CD14-positive monocyte (primary cell): ENCODE data around the gene FCN3. TPM values are rescaled to one million over a fixed set of nuclear protein-coding genes. Genes with fewer than 3 reads are reported as not detected.

Experiments used
- DNase-seq, 3 donors: peaks; one replicate each; pipeline ENCODE4 v3.0.0-alpha.2; 2011 to 2022
- H2AFZ ChIP-seq: 2 replicates; pipeline ENCODE4 v1.6.0; 2012; ENCODE audit warnings: mild to moderate bottlenecking, low read depth, low read length, inconsistent platforms; ENCODE audit not compliant: insufficient read depth, poor library complexity, severe bottlenecking
- H3K27ac ChIP-seq, 2 donors: 1 replicate in 1 of 2; 2 replicates in 1 of 2; pipeline ENCODE4 v1.5.1; 2012 to 2013; ENCODE audit warnings: low read length in 2 of 2, control low read depth in 1 of 2, inconsistent platforms in 1 of 2, low read depth in 1 of 2, mild to moderate bottlenecking in 1 of 2
- H3K27me3 ChIP-seq, 2 donors: one replicate each; pipeline versions ENCODE4 v1.6.0 to v1.6.1; 2011 to 2013; ENCODE audit warnings: low read length in 2 of 2; ENCODE audit not compliant: control insufficient read depth in 2 of 2, insufficient read depth in 2 of 2
- H3K36me3 ChIP-seq, 2 donors: replicated peaks in 1 of 2; 1 replicate in 1 of 2; 2 replicates in 1 of 2; pipeline versions ENCODE4 v1.5.1 to v1.6.1; 2012 to 2013; ENCODE audit warnings: low read length in 2 of 2, control low read depth in 1 of 2, inconsistent platforms in 1 of 2, mild to moderate bottlenecking in 1 of 2; ENCODE audit not compliant: insufficient read depth in 2 of 2, control insufficient read depth in 1 of 2
- H3K4me1 ChIP-seq, 2 donors: 1 replicate in 1 of 2; 2 replicates in 1 of 2; pipeline versions ENCODE4 v1.5.1 to v1.6.1; 2012 to 2013; ENCODE audit warnings: low read length in 2 of 2, control low read depth in 1 of 2, inconsistent platforms in 1 of 2, mild to moderate bottlenecking in 1 of 2, moderate library complexity in 1 of 2; ENCODE audit not compliant: insufficient read depth in 2 of 2, control insufficient read depth in 1 of 2
- H3K4me2 ChIP-seq: replicated peaks from 2 replicates; pipeline ENCODE3; 2012; ENCODE audit warnings: low read length, moderate library complexity, mild to moderate bottlenecking; ENCODE audit not compliant: poor library complexity, severe bottlenecking; ENCODE audit errors: extremely low read depth
- H3K4me3 ChIP-seq, 3 experiments: fragments of 200-600 bp in 1 of 3; sonication (generic) in 1 of 3; replicated peaks in 1 of 3; 1 replicate in 2 of 3; 2 replicates in 1 of 3; pipeline ENCODE4 v1.5.1; 2011 to 2013; ENCODE audit warnings: low read length in 3 of 3, mild to moderate bottlenecking in 3 of 3, control low read depth in 2 of 3, low read depth in 2 of 3, inconsistent platforms in 1 of 3, moderate library complexity in 1 of 3
- H3K79me2 ChIP-seq: 2 replicates; pipeline ENCODE4 v1.6.0; 2012; ENCODE audit warnings: mild to moderate bottlenecking, control low read depth, inconsistent platforms, low read length, moderate library complexity; ENCODE audit not compliant: insufficient read depth
- H3K9ac ChIP-seq: 2 replicates; pipeline ENCODE4 v1.6.0; 2017; ENCODE audit warnings: low read length, mild to moderate bottlenecking; ENCODE audit not compliant: insufficient read depth, poor library complexity, severe bottlenecking
- H3K9me3 ChIP-seq, 2 donors: replicated peaks in 1 of 2; 1 replicate in 1 of 2; 2 replicates in 1 of 2; pipeline versions ENCODE4 v1.5.1 to v1.6.1; 2012 to 2013; ENCODE audit warnings: low read length in 2 of 2, control low read depth in 1 of 2; ENCODE audit not compliant: control insufficient read depth in 1 of 2, insufficient read depth in 1 of 2
- H4K20me1 ChIP-seq: 2 replicates; pipeline ENCODE4 v1.6.0; 2012; ENCODE audit warnings: mild to moderate bottlenecking, low read length, control low read depth, moderate library complexity; ENCODE audit not compliant: insufficient read depth
- H3K27ac Mint-ChIP-seq, 7 donors: one replicate each; pipeline ENCODE4 v1.8.0; 2020; ENCODE audit warnings: mild to moderate bottlenecking in 7 of 7, mixed read lengths in 7 of 7, moderate library complexity in 6 of 7, inconsistent platforms in 2 of 7
- H3K27me3 Mint-ChIP-seq, 3 donors: one replicate each; pipeline ENCODE4 v1.8.0; 2021 to 2022; ENCODE audit warnings: low read depth in 3 of 3, mild to moderate bottlenecking in 3 of 3, mixed read lengths in 3 of 3, moderate library complexity in 3 of 3, inconsistent platforms in 1 of 3
- H3K36me3 Mint-ChIP-seq, 2 donors: one replicate each; pipeline ENCODE4 v1.8.0; 2020; ENCODE audit warnings: mixed read lengths in 2 of 2, inconsistent platforms in 1 of 2, mild to moderate bottlenecking in 1 of 2
- H3K4me1 Mint-ChIP-seq: one replicate; pipeline ENCODE4 v1.8.0; 2020; ENCODE audit warnings: mild to moderate bottlenecking, mixed read lengths
- H3K4me3 Mint-ChIP-seq, 2 donors: one replicate each; pipeline ENCODE4 v1.8.0; 2020; ENCODE audit warnings: mild to moderate bottlenecking in 2 of 2, mixed read lengths in 2 of 2, moderate library complexity in 1 of 2
- H3K9me3 Mint-ChIP-seq, 7 donors: one replicate each; pipeline ENCODE4 v1.8.0; 2020 to 2022; ENCODE audit warnings: mixed read lengths in 7 of 7, mild to moderate bottlenecking in 6 of 7, moderate library complexity in 6 of 7, inconsistent platforms in 2 of 7
- CTCF ChIP-seq: fragments of 200-600 bp; IDR thresholded peaks from one replicate; pipeline ENCODE4 v1.8.0; 2022; ENCODE audit warnings: antibody characterized with exemption, mild to moderate bottlenecking
- WGBS: methylation state at CpG from one replicate; pipeline ENCODE4 v1.1.5; 2013; ENCODE audit warnings: missing lambda C conversion rate; ENCODE audit not compliant: insufficient coverage; 5-methylcytosine and 5-hydroxymethylcytosine counted together
- intact Hi-C, 2 donors: fragments of 100-400 bp; cut with micrococcal nuclease; formaldehyde crosslinking; loops; one replicate each; pipeline versions ENCODE4 v1.15.0 to v1.15.1; 2023
- polyA plus RNA-seq, 3 donors: library from polyadenylated mRNA; depleted of rRNA in 1 of 3; unstranded in 2 of 3; stranded (reverse) in 1 of 3; fragments of 300-500 nt in 2 of 3; fragments of >200 nt in 1 of 3; fragmentation: Illumina TruSeq in 2 of 3; gene quantifications; 1 replicate in 2 of 3; 2 replicates in 1 of 3; pipeline ENCODE4 v1.2.3, GENCODE V29; 2012 to 2021

The FCN3 gene
- polyA plus RNA-seq, 3 donors = not detected

DNA sequence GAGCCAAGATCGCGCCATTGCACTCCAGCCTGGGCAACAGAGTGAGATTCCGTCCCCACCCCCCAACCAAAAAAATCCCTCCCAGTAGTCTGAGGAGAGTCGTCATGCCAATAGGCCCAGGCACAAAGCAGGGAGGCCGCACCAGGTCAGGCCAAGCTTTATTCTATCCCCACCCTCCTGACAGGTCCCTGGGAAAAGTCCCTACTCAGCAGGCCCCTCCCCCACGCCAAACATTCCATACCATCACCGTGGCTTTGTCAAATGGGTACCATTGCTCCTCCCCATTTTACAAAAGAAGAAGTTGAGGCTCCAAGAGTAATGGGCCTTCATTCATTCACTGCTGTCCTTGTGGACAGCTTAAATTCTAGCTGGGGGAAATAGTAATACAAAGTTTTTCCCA lies 23.1 kb upstream of the FCN3 start:
- Mint-ChIP-seq H3K36me3 (no peaks in the 10 kb centered on the region), H3K27me3 (peaks cover 4 to 10% (median 6%) of the 10 kb centered on the region in 3 donors), H3K9me3 (peaks cover 0 to 4% (median 0%) of the 10 kb centered on the region in 7 donors), H3K27ac (no peak overlapping the region), H3K4me3 (no peak overlapping the region), H3K4me1 (peaks cover 11% of the 10 kb centered on the region)
- no peaks in the 10 kb centered on the region for H3K79me2 ChIP-seq
- H3K27me3 ChIP-seq = peaks cover 0 to 5% of the 10 kb centered on the region in 2 donors
- H2AFZ ChIP-seq = no peak overlapping the region
- DNase-seq = no peak
- peaks cover 9% of the 10 kb centered on the region in 2 donors for H3K4me1 ChIP-seq
- no peak overlapping the region for H3K4me3 ChIP-seq
- no peak overlapping the region for H3K27ac ChIP-seq
- intact Hi-C loops = loop anchor here in 1 of 2 donors (5.0 to 10.0 kb wide), 2 partner anchors 40 to 293 kb away; no protein-coding TSS in a partner anchor
- no peaks in the 10 kb centered on the region for H3K36me3 ChIP-seq
- TF ChIP-seq CTCF = no peak
- 100% methylated on average over 2 of the region's 7 CpGs for WGBS
- H4K20me1 ChIP-seq = peaks cover 25% of the 10 kb centered on the region
- no peak overlapping the region for H3K4me2 ChIP-seq
- no peaks in the 10 kb centered on the region for H3K9me3 ChIP-seq
- no peak overlapping the region for H3K9ac ChIP-seq

- Mint-ChIP-seq H3K27me3 (peaks cover 8 to 13% (median 8%) of the 10 kb centered on the region in 3 donors), H3K27ac (peak overlapping the region in 1 of 7 donors; percentile 69), H3K4me1 (peaks cover 7% of the 10 kb centered on the region), H3K4me3 (no peak overlapping the region), H3K36me3 (no peaks in the 10 kb centered on the region), H3K9me3 (peaks cover 0 to 5% (median 0%) of the 10 kb centered on the region in 7 donors)
- TF ChIP-seq CTCF = no peak
- 96% methylated on average over 3 of the region's 3 CpGs for WGBS
- H4K20me1 ChIP-seq = peaks cover 18% of the 10 kb centered on the region
- intact Hi-C loops = loop anchor here in 1 of 2 donors (5.0 to 10.0 kb wide), 2 partner anchors 40 to 292 kb away; no protein-coding TSS in a partner anchor
- H3K4me3 ChIP-seq = no peak overlapping the region
- no peaks in the 10 kb centered on the region for H3K36me3 ChIP-seq
- no peak overlapping the region for H2AFZ ChIP-seq
- H3K9ac ChIP-seq = no peak overlapping the region
- H3K27ac ChIP-seq = no peak overlapping the region
- peaks cover 7 to 9% of the 10 kb centered on the region in 2 donors for H3K4me1 ChIP-seq
- H3K79me2 ChIP-seq = no peaks in the 10 kb centered on the region
- no peak for DNase-seq
- H3K4me2 ChIP-seq = no peak overlapping the region
- H3K27me3 ChIP-seq = peaks cover 0 to 6% of the 10 kb centered on the region in 2 donors
- H3K9me3 ChIP-seq = no peaks in the 10 kb centered on the region
Measured at GRCh38 chr1:27397110-27397509, 22.5 kb upstream of the FCN3 start.
